ENCODE results near the gene MID2. TPM values are rescaled to one million over a fixed set of nuclear protein-coding genes. Genes with fewer than 3 reads are reported as not detected.
"Not testable (repeated sequence)": the region's sequence is repeated elsewhere in the genome, so short reads cannot be mapped to it uniquely, and the experiment has no call there.

MID2 gene
- total RNA-seq, 1 experiment from 2014 or later, result 1.6 TPM

- Histone ChIP-seq H3T11ph (ENCODE audit: low read length) (no peak overlapping the region), H2BK5ac (ENCODE audit: insufficient read length, low read length) (no peak overlapping the region), H4K5ac (ENCODE audit: insufficient read length, low read depth, low read length) (no peak overlapping the region), H3K23me2 (ENCODE audit: insufficient read length, low read depth, low read length, poor library complexity, severe bottlenecking) (no peaks in the 10 kb centered on the region), H3K56ac (ENCODE audit: insufficient read length, low read depth, low read length) (no peak overlapping the region), H3K4me1 (ENCODE audit: insufficient read depth, low read length) (peaks cover 2% of the 10 kb centered on the region; the same call in 1 of the 2 replicates), H2BK12ac (ENCODE audit: insufficient read length, low read depth, low read length) (no peak overlapping the region), H2BK15ac (ENCODE audit: low read depth, low read length) (no peak overlapping the region), H3K27ac (ENCODE audit: insufficient read length, low read depth, low read length) (no peak overlapping the region), H3K4me2 (ENCODE audit: insufficient read depth, insufficient read length, low read length) (no peak overlapping the region), H3K9ac (ENCODE audit: extremely low read depth, insufficient read length, low read length) (no peak overlapping the region), H2BK120ac (ENCODE audit: low read depth, low read length, poor library complexity, severe bottlenecking) (no peak overlapping the region), H3K79me1 (ENCODE audit: insufficient read depth, low read depth, low read length, poor library complexity, severe bottlenecking) (no peaks in the 10 kb centered on the region), H4K20me1 (ENCODE audit: control insufficient read depth, insufficient read depth, insufficient read length) (no peaks in the 10 kb centered on the region), H4K8ac (replicated peaks; ENCODE audit: insufficient read length, low read depth, low read length) (no peak overlapping the region), H3K18ac (ENCODE audit: insufficient read length, low read depth, low read length) (no peak overlapping the region), H3K4ac (ENCODE audit: low read depth, low read length) (no peak overlapping the region), H3K23ac (ENCODE audit: insufficient read length, low read depth, low read length) (no peak overlapping the region), H4K91ac (ENCODE audit: insufficient read length, low read depth, low read length) (no peak overlapping the region), H3K9me3 (ENCODE audit: control insufficient read depth, low read depth, low read length) (no peaks in the 10 kb centered on the region), H3K79me2 (ENCODE audit: insufficient read depth, low read length) (no peaks in the 10 kb centered on the region), H2AFZ (ENCODE audit: low read length) (no peak overlapping the region), H2AK5ac (ENCODE audit: insufficient read length, low read length) (no peak overlapping the region), H3K14ac (ENCODE audit: insufficient read depth, low read length) (no peak overlapping the region), H3K27me3 (ENCODE audit: insufficient read depth, low read length) (no peaks in the 10 kb centered on the region), H2BK20ac (ENCODE audit: low read depth, low read length, poor library complexity, severe bottlenecking) (no peak overlapping the region)
- Mint-ChIP-seq H3K4me3 (no peak overlapping the region), H3K27ac (no peak overlapping the region), H3K36me3 (ENCODE audit: insufficient read depth in 1 of 3, low read depth in 3 of 3) (no peaks in the 10 kb centered on the region; a peak in 1 of 7 replicates), H3K9me3 (peaks cover 0 to 30% of the 10 kb centered on the region in 2 experiments; a peak in 2 of 5 replicates), H3K27me3 (ENCODE audit: low read depth) (no peaks in the 10 kb centered on the region), H3K4me1 (peaks cover 6 to 20% of the 10 kb centered on the region in 2 experiments)
- no peak for TF ChIP-seq CTCF (conservative IDR thresholded peaks at IDR 0.05)
- DNase-seq, result no peak
Measured at GRCh38 chrX:107856289-107856688, 30.6 kb downstream of the MID2 start.

- not testable (repeated sequence) for H2BK20ac ChIP-seq (ENCODE audit: low read depth, low read length, poor library complexity, severe bottlenecking); H3K23ac ChIP-seq (ENCODE audit: insufficient read length, low read depth, low read length); H3K14ac ChIP-seq (ENCODE audit: insufficient read depth, low read length); H3K4ac ChIP-seq (ENCODE audit: low read depth, low read length); H3K23me2 ChIP-seq (ENCODE audit: insufficient read length, low read depth, low read length, poor library complexity, severe bottlenecking); H3K27ac Mint-ChIP-seq; H3K36me3 Mint-ChIP-seq (ENCODE audit: insufficient read depth in 1 of 3, low read depth in 3 of 3); H2BK15ac ChIP-seq (ENCODE audit: low read depth, low read length); H4K91ac ChIP-seq (ENCODE audit: insufficient read length, low read depth, low read length); H2AFZ ChIP-seq (ENCODE audit: low read length); H2BK12ac ChIP-seq (ENCODE audit: insufficient read length, low read depth, low read length); H3K4me1 ChIP-seq (ENCODE audit: insufficient read depth, low read length); H2BK120ac ChIP-seq (ENCODE audit: low read depth, low read length, poor library complexity, severe bottlenecking); H3K4me3 Mint-ChIP-seq; H2BK5ac ChIP-seq (ENCODE audit: insufficient read length, low read length); H2AK5ac ChIP-seq (ENCODE audit: insufficient read length, low read length); H3T11ph ChIP-seq (ENCODE audit: low read length); H3K9me3 ChIP-seq (ENCODE audit: control insufficient read depth, low read depth, low read length); H3K27me3 ChIP-seq (ENCODE audit: insufficient read depth, low read length); H3K56ac ChIP-seq (ENCODE audit: insufficient read length, low read depth, low read length); H4K5ac ChIP-seq (ENCODE audit: insufficient read length, low read depth, low read length); H4K8ac ChIP-seq (replicated peaks; ENCODE audit: insufficient read length, low read depth, low read length); H3K18ac ChIP-seq (ENCODE audit: insufficient read length, low read depth, low read length); H3K79me2 ChIP-seq (ENCODE audit: insufficient read depth, low read length); H4K20me1 ChIP-seq (ENCODE audit: control insufficient read depth, insufficient read depth, insufficient read length); H3K9ac ChIP-seq (ENCODE audit: extremely low read depth, insufficient read length, low read length); DNase-seq; H3K27me3 Mint-ChIP-seq (ENCODE audit: low read depth); H3K4me2 ChIP-seq (ENCODE audit: insufficient read depth, insufficient read length, low read length); H3K27ac ChIP-seq (ENCODE audit: insufficient read length, low read depth, low read length); H3K79me1 ChIP-seq (ENCODE audit: insufficient read depth, low read depth, low read length, poor library complexity, severe bottlenecking)
- H3K4me1 Mint-ChIP-seq, result peaks cover 6 to 17% of the 10 kb centered on the region in 2 experiments
- peaks cover 0 to 28% of the 10 kb centered on the region in 2 experiments; a peak in 2 of 5 replicates for H3K9me3 Mint-ChIP-seq
- no CpG with 5 or more reads among the region's 5 CpGs for WGBS (ENCODE audit: extremely low coverage, insufficient read length, low lambda C conversion rate)
Measured at GRCh38 chrX:107857041-107857440, 31.4 kb downstream of the MID2 start.

All from H9 (cell line).